ENCODE measurements around the gene TPPP2. TPM values are rescaled to one million over a fixed set of nuclear protein-coding genes. Genes with fewer than 3 reads are reported as not detected.
"Not testable (repeated sequence)": the region's sequence is repeated elsewhere in the genome, so short reads cannot be mapped to it uniquely, and the experiment has no call there.

TPPP2 gene
- not detected for total RNA-seq

DNA sequence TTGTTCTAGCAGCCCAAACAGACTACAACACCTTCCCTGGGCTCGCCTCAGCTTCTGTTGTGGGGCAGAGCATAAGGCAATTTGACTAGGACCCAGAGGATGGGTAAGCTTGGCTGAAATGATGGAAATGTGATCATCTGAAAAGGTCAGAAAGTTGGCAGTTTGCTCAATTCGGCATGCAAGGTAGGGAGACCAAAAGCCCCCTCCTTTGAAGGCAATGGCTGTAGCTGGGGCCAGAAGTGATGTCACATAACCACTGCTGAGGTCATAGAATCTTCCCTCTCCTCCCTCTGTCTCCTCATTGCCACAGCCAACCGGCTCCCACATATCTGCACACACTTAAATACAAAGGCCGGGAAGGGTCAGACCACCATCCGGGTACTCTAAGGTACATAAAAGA lies at the start of gene TPPP2:
Gene TPPP2 (plus strand): TSS at position 301 of the 400 bp plus-strand sequence. CDS start 365 bp downstream, outside the sequence.
- Mint-ChIP-seq H3K4me3 (no peak within 1 kb of the TSS), H3K27me3 (ENCODE audit: low read depth) (peaks cover 2% of the 10 kb centered on the region), H3K4me1 (ENCODE audit: low read depth) (peaks cover 2% of the 10 kb centered on the region), H3K9me3 (no peaks in the 10 kb centered on the region), H3K36me3 (ENCODE audit: insufficient read depth) (no peaks in the 10 kb centered on the region)
- DNase-seq, result no peak
- ATAC-seq, result no peak

DNA sequence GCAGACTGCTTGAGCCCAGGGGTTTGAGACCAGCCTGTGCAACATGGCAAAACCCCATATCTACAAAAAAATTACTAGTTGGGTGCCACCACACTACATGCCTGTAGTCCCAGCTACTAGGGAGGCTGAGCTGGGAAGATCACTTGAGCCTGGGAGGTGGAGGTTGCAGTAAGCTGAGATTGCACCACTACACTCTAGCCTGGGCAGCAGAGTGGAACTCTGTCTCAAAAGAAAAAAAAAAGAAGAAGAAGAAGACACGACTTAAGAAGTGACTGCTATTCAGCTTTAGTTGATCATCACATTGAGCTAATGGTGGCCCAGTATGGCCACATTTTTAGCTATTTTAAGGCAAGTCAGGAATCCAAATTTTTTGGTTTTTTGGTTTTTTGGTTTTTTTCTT lies 49.1 kb upstream of the TPPP2 start:
- H3K9me3 Mint-ChIP-seq, result no peaks in the 10 kb centered on the region
- ATAC-seq (no peak), DNase-seq (no peak)
- no peaks in the 10 kb centered on the region for H3K4me1 Mint-ChIP-seq (ENCODE audit: low read depth)
- H3K4me3 Mint-ChIP-seq, result no peak overlapping the region
- H3K27me3 Mint-ChIP-seq (ENCODE audit: low read depth), result peaks cover 17% of the 10 kb centered on the region
- H3K36me3 Mint-ChIP-seq (ENCODE audit: insufficient read depth), result no peaks in the 10 kb centered on the region

DNA sequence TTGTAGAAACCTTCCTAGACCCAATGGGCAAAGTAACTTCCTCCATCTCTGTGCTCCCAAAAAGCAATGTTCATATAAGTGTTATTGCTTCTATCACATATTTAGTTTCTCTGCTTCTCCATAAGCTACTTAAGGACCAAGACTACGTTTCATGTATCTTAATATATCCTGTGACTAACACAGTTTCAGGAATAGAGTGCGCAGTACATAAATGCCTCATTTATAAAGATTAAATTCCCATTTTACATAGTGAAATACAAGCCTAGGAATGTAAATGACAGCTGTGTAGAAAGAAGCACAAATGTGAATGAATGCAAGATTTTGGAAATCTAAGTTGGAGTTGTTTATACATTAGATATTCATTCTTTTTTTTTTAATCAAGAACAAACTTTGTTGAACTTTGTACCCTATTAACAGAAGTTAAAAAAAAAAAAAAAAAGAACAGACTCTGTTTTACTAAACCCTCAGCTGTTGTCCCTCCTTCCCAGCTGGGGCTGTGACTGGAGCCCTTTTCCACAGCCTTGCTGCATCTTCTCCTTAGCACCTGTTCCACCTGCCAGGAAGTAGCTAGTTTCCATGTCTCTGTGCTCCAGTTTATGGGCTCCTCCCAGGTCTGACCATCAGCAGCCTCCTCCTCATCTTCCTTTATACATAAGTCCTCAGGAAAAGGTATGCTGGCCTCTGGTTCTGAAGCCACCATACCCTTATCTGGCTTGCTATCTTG lies 47.2 kb upstream of the TPPP2 start:
- Mint-ChIP-seq H3K4me3 (no peak overlapping the region), H3K9me3 (no peaks in the 10 kb centered on the region), H3K36me3 (ENCODE audit: insufficient read depth) (no peaks in the 10 kb centered on the region), H3K4me1 (ENCODE audit: low read depth) (no peaks in the 10 kb centered on the region), H3K27me3 (ENCODE audit: low read depth) (peaks cover 17% of the 10 kb centered on the region)
- ATAC-seq, result no peak
- DNase-seq, result no peak

- H3K4me1 Mint-ChIP-seq (ENCODE audit: low read depth); H3K4me3 Mint-ChIP-seq; DNase-seq; ATAC-seq; H3K9me3 Mint-ChIP-seq; H3K36me3 Mint-ChIP-seq (ENCODE audit: insufficient read depth): not testable (repeated sequence)
- H3K27me3 Mint-ChIP-seq (ENCODE audit: low read depth), result peaks cover 11% of the 10 kb centered on the region
These were observed 44.4 kb upstream of the TPPP2 start for GRCh38 chr14:20985650-20986049.

GRCh38 chr14:20986811-20987210 lies 43.2 kb upstream of the TPPP2 start:
- peaks cover 2% of the 10 kb centered on the region for H3K36me3 Mint-ChIP-seq (ENCODE audit: insufficient read depth)
- peaks cover 11% of the 10 kb centered on the region for H3K27me3 Mint-ChIP-seq (ENCODE audit: low read depth)
- ATAC-seq (no peak), DNase-seq (no peak)
- no peaks in the 10 kb centered on the region for H3K9me3 Mint-ChIP-seq
- peaks cover 17% of the 10 kb centered on the region for H3K4me1 Mint-ChIP-seq (ENCODE audit: low read depth)
- no peak overlapping the region for H3K4me3 Mint-ChIP-seq

DNA sequence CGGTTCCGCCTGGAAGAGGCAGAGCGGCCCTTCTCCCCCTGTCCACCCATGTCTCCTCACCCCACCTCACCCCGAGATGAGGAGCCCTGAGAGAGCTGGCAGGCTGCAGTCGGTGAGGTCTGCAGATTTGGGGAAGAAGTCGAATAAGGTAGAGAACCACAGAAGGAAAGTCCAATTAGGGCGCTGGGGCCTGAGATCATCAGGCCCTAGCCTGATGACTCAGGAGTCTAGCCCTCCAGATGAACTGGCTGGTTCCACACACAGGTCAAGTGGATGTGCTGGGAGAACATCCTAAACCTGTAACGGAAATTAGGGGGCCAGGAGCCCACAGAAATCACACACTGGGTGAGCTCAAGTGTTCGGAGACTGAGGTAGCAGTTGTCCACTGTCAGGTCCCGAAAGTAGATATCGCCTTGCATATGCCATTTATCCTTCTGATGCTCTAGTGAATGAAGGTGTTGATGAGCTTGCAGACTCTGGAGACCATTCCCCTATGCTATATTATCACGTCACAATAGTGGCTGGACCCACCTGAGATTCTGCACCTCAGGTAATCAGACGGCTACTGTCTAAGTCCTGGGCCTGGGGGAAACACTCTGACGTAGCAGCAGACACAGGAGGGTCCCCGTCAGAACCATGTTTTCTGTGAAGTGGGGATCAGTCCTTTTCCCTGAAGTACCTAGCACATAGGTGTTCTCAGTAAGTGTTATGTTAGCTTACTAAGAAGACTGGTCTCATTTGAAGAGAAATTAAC lies 41.1 kb upstream of the TPPP2 start:
- ATAC-seq (no peak), DNase-seq (no peak)
- no peaks in the 10 kb centered on the region for H3K9me3 Mint-ChIP-seq
- peaks cover 6% of the 10 kb centered on the region for H3K27me3 Mint-ChIP-seq (ENCODE audit: low read depth)
- peaks cover 17% of the 10 kb centered on the region for H3K36me3 Mint-ChIP-seq (ENCODE audit: insufficient read depth)
- H3K4me3 Mint-ChIP-seq, result peak overlapping the region; percentile 64
- H3K4me1 Mint-ChIP-seq (ENCODE audit: low read depth), result peaks cover 21% of the 10 kb centered on the region

GRCh38 chr14:20989471-20989786 lies 40.6 kb upstream of the TPPP2 start:
- Mint-ChIP-seq H3K4me3 (peak overlapping the region; percentile 96), H3K36me3 (ENCODE audit: insufficient read depth) (peaks cover 20% of the 10 kb centered on the region)

DNA sequence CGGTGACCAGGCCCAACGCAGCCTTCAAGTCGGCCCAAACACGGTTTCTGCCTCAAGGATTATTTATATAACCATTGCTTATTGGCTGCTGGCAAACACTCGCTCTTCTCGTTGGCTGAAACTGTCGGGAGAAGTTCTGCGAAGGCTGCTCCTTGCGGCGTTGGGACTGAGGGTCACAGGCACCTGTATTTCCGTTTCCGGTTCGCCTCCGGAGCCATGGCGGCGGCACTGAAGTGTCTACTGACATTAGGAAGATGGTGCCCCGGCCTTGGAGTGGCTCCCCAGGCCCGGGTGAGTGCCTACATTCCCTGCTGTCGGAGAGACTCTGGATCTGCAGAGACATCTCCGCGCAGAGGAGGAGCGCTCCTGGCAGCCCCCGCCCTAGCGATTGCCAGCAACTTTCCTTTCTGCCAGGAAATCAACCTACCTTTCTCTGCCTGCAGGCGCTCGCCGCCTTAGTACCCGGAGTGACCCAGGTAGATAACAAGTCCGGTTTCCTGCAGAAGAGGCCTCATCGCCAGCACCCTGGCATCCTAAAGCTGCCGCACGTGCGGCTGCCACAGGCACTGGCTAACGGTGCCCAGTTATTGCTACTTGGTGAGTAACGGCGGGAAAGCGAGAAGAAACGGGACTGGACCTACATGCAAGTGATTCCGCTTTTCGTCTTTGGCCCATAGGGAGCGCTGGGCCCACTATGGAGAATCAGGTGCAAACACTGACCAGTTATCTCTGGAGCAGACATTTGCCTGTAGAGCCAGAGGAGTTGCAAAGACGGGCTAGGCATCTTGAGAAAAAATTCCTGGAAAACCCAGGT lies 40.0 kb upstream of the TPPP2 start, which contains the start of gene METTL17:
Gene METTL17 (plus strand): TSS at position 194 of the 814 bp plus-strand sequence. CDS start 23 bp downstream, at position 217.
- Mint-ChIP-seq H3K27me3 (ENCODE audit: low read depth) (no peaks in the 10 kb centered on the region), H3K9me3 (no peaks in the 10 kb centered on the region), H3K36me3 (ENCODE audit: insufficient read depth) (peaks cover 25% of the 10 kb centered on the region), H3K4me1 (ENCODE audit: low read depth) (peaks cover 22% of the 10 kb centered on the region), H3K4me3 (peak within 1 kb of the TSS; percentile 96)
- DNase-seq, result peak; percentile 74
- ATAC-seq, result peak; percentile 97 to 99

More at GRCh38 chr14:20989471-20989786, 40.6 kb upstream of the TPPP2 start:
- ATAC-seq (no peak), DNase-seq (no peak)
- Mint-ChIP-seq H3K4me1 (ENCODE audit: low read depth) (peaks cover 21% of the 10 kb centered on the region), H3K9me3 (no peaks in the 10 kb centered on the region), H3K27me3 (ENCODE audit: low read depth) (peaks cover 2% of the 10 kb centered on the region)

DNA sequence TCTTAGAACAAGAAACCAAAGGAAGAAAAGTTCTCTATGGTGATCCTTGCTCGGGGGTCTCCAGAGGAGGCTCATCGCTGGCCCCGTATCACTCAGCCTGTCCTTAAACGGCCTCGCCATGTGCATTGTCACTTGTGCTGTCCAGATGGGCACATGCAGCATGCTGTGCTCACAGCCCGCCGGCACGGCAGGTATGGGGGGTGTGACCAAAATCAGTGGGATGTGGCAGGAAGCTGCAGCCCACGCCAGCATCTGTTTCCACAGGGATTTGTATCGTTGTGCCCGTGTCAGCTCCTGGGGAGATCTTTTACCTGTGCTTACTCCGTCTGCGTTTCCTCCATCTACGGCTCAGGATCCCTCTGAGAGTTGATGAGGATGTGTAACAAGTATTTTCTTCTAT lies 33.5 kb upstream of the TPPP2 start:
- ATAC-seq (no peak), DNase-seq (no peak)
- no peaks in the 10 kb centered on the region for H3K9me3 Mint-ChIP-seq
- no peaks in the 10 kb centered on the region for H3K27me3 Mint-ChIP-seq (ENCODE audit: low read depth)
- no peak overlapping the region for H3K4me3 Mint-ChIP-seq
- peaks cover 19% of the 10 kb centered on the region for H3K4me1 Mint-ChIP-seq (ENCODE audit: low read depth)
- H3K36me3 Mint-ChIP-seq (ENCODE audit: insufficient read depth), result peaks cover 40% of the 10 kb centered on the region

DNA sequence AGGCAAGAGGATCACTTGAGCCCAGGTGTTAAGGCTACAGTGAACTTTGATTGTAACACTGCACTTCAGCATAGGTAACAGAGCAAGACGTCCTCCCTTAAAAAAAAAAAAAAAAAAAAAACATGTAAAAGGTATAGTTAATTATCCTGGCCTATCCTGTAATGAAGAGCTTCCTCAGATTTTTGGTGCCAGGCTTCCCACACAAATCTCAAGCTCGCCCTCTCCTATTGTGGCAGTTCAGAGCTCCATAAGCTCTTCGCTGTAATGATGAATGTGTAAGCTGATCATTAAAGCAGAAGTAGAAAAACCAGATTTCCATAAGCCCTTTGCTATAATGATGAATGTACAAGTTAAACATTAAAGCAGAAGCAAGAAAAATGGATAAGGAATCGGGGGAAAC lies 32.9 kb upstream of the TPPP2 start:
- no peak overlapping the region for H3K4me3 Mint-ChIP-seq
- H3K36me3 Mint-ChIP-seq (ENCODE audit: insufficient read depth), result peaks cover 36% of the 10 kb centered on the region
- DNase-seq (no peak), ATAC-seq (no peak)
- peaks cover 13% of the 10 kb centered on the region for H3K4me1 Mint-ChIP-seq (ENCODE audit: low read depth)
- H3K9me3 Mint-ChIP-seq, result no peaks in the 10 kb centered on the region
- no peaks in the 10 kb centered on the region for H3K27me3 Mint-ChIP-seq (ENCODE audit: low read depth)

DNA sequence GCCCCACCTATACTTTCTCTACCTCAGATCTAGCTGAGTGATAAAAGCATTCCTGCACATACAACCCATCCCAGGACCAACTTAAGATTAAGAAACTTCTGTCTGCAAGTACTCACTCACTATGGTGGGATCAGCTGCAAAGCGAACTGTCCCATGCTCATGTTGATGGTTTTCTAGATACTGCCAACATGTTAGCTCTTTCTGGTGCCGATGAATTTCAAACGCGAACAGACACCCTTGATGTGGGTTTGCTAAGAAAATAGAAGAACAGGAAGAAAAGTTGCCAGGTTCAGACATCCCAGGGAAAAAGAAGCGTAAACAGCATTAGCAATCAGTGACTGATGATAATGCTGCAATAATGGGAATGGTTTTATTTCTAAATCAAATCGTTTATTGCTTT lies 32.5 kb upstream of the TPPP2 start:
- H3K4me1 Mint-ChIP-seq (ENCODE audit: low read depth), result peaks cover 12% of the 10 kb centered on the region
- H3K36me3 Mint-ChIP-seq (ENCODE audit: insufficient read depth), result peaks cover 34% of the 10 kb centered on the region
- DNase-seq (no peak), ATAC-seq (no peak)
- H3K27me3 Mint-ChIP-seq (ENCODE audit: low read depth), result no peaks in the 10 kb centered on the region
- no peak overlapping the region for H3K4me3 Mint-ChIP-seq
- no peaks in the 10 kb centered on the region for H3K9me3 Mint-ChIP-seq

GRCh38 chr14:20998139-20998538 lies 31.9 kb upstream of the TPPP2 start:
- H3K27me3 Mint-ChIP-seq (ENCODE audit: low read depth), result no peaks in the 10 kb centered on the region
- H3K4me3 Mint-ChIP-seq, result no peak overlapping the region
- ATAC-seq (no peak), DNase-seq (no peak)
- peaks cover 29% of the 10 kb centered on the region for H3K36me3 Mint-ChIP-seq (ENCODE audit: insufficient read depth)
- H3K9me3 Mint-ChIP-seq, result no peaks in the 10 kb centered on the region
- H3K4me1 Mint-ChIP-seq (ENCODE audit: low read depth), result peaks cover 12% of the 10 kb centered on the region

GRCh38 chr14:20998674-20999366 lies 31.2 kb upstream of the TPPP2 start, which contains the start of gene SLC39A2:
Gene SLC39A2, plus strand, starts transcription at chr14:20999293. Its CDS starts 154 bp downstream, at chr14:20999447.
- Mint-ChIP-seq H3K4me1 (ENCODE audit: low read depth) (peaks cover 12% of the 10 kb centered on the region), H3K4me3 (no peak within 1 kb of the TSS), H3K27me3 (ENCODE audit: low read depth) (no peaks in the 10 kb centered on the region), H3K9me3 (no peaks in the 10 kb centered on the region), H3K36me3 (ENCODE audit: insufficient read depth) (peaks cover 26% of the 10 kb centered on the region)
- ATAC-seq, result no peak
- no peak for DNase-seq

- DNase-seq (no peak), ATAC-seq (no peak)
- Mint-ChIP-seq H3K36me3 (ENCODE audit: insufficient read depth) (peaks cover 20% of the 10 kb centered on the region), H3K4me1 (ENCODE audit: low read depth) (peaks cover 12% of the 10 kb centered on the region), H3K4me3 (no peak overlapping the region), H3K27me3 (ENCODE audit: low read depth) (no peaks in the 10 kb centered on the region), H3K9me3 (no peaks in the 10 kb centered on the region)
These were observed 30.4 kb upstream of the TPPP2 start for GRCh38 chr14:20999591-20999990.
